ENCODE data around the gene DCPS.
"Not testable (repeated sequence)": the region's sequence is repeated elsewhere in the genome, so short reads cannot be mapped to it uniquely, and the experiment has no call there.

The DCPS gene

GRCh38 chr11:126361400-126361799, 57.5 kb downstream of the DCPS start:
- DNase-seq (ENCODE audit: low read depth), result no peak

GRCh38 chr11:126362879-126363655, 59.2 kb downstream of the DCPS start:
- no peak for DNase-seq (ENCODE audit: low read depth)

GRCh38 chr11:126363706-126364248, 59.9 kb downstream of the DCPS start:
- no peak for DNase-seq (ENCODE audit: low read depth)

GRCh38 chr11:126364735-126365134, 60.9 kb downstream of the DCPS start:
- DNase-seq (ENCODE audit: low read depth), result not testable (repeated sequence)

- DNase-seq (ENCODE audit: low read depth), result not testable (repeated sequence)
Measured at GRCh38 chr11:126365508-126365907, 61.6 kb downstream of the DCPS start.

- no peak for DNase-seq (ENCODE audit: low read depth)
Measured at GRCh38 chr11:126366064-126366822, 62.4 kb downstream of the DCPS start.

- DNase-seq (ENCODE audit: low read depth), result not testable (repeated sequence)
Measured at GRCh38 chr11:126366823-126367654, 63.2 kb downstream of the DCPS start.

GRCh38 chr11:126367806-126368205, 63.9 kb downstream of the DCPS start:
- DNase-seq (ENCODE audit: low read depth), result not testable (repeated sequence)

- not testable (repeated sequence) for DNase-seq (ENCODE audit: low read depth)
Measured at GRCh38 chr11:126368336-126369119, 64.7 kb downstream of the DCPS start.

GRCh38 chr11:126370016-126370415, 66.2 kb downstream of the DCPS start:
- DNase-seq (ENCODE audit: low read depth), result no peak

- no peak for DNase-seq (ENCODE audit: low read depth)
Measured at GRCh38 chr11:126371595-126371994, 67.7 kb downstream of the DCPS start.

- not testable (repeated sequence) for DNase-seq (ENCODE audit: low read depth)
Measured at GRCh38 chr11:126373389-126374066, 69.7 kb downstream of the DCPS start.

GRCh38 chr11:126374562-126375300, 70.9 kb downstream of the DCPS start:
- DNase-seq (ENCODE audit: low read depth), result not testable (repeated sequence)

GRCh38 chr11:126375726-126376125, 71.9 kb downstream of the DCPS start:
- no peak for DNase-seq (ENCODE audit: low read depth)

GRCh38 chr11:126378763-126379162, 74.9 kb downstream of the DCPS start:
- no peak for DNase-seq (ENCODE audit: low read depth)

- no peak for DNase-seq (ENCODE audit: low read depth)
Measured at GRCh38 chr11:126380909-126381308, 77.0 kb downstream of the DCPS start.

- not testable (repeated sequence) for DNase-seq (ENCODE audit: low read depth)
Measured at GRCh38 chr11:126381960-126382359, 78.1 kb downstream of the DCPS start.

- DNase-seq (ENCODE audit: low read depth), result not testable (repeated sequence)
Measured at GRCh38 chr11:126382641-126383040, 78.8 kb downstream of the DCPS start.

- no peak for DNase-seq (ENCODE audit: low read depth)
Measured at GRCh38 chr11:126383339-126384335, 79.8 kb downstream of the DCPS start.
